DOHH2 (cell line): Measurements from ENCODE around the gene CYP3A5.

Source experiments
- H3F3A ChIP-seq: fragments of 200-600 bp; sonication (generic), shearing (Covaris generic); 2 replicates; pipeline ENCODE4 v1.6.0; 2016; ENCODE audit warnings: antibody characterized with exemption, mild to moderate bottlenecking; ENCODE audit not compliant: control insufficient read depth, insufficient read depth
- H3K27ac ChIP-seq: fragments of 200-600 bp; sonication (generic); 2 replicates; pipeline ENCODE4 v1.5.1; 2014; ENCODE audit warnings: low read depth, mild to moderate bottlenecking, low read length, moderate library complexity
- H3K27me3 ChIP-seq: fragments of 200-600 bp; sonication (generic); 2 replicates; pipeline ENCODE4 v1.6.1; 2014; ENCODE audit warnings: mild to moderate bottlenecking, low read length, mixed read lengths; ENCODE audit not compliant: control insufficient read depth
- H3K36me3 ChIP-seq: fragments of 200-600 bp; sonication (generic); 2 replicates; pipeline ENCODE4 v1.6.1; 2014; ENCODE audit warnings: mild to moderate bottlenecking, low read length, moderate library complexity, mixed read lengths; ENCODE audit not compliant: control insufficient read depth
- H3K4me1 ChIP-seq: fragments of 200-600 bp; sonication (generic); 2 replicates; pipeline ENCODE4 v1.6.1; 2014; ENCODE audit warnings: mild to moderate bottlenecking, low read length, mixed read lengths; ENCODE audit not compliant: control insufficient read depth
- H3K4me2 ChIP-seq: fragments of 200-600 bp; sonication (generic); 2 replicates; pipeline ENCODE4 v1.6.0; 2014; ENCODE audit warnings: mild to moderate bottlenecking, low read length, moderate library complexity
- H3K4me3 ChIP-seq: fragments of 200-600 bp; sonication (generic); 2 replicates; pipeline ENCODE4 v1.5.1; 2014; ENCODE audit warnings: mild to moderate bottlenecking, low read length, mixed read lengths
- H3K79me2 ChIP-seq: fragments of 200-600 bp; sonication (generic); 2 replicates; pipeline ENCODE4 v1.6.1; 2014; ENCODE audit warnings: mild to moderate bottlenecking, low read length, mixed read lengths; ENCODE audit not compliant: control insufficient read depth
- H3K9me2 ChIP-seq: fragments of 200-600 bp; sonication (generic); replicated peaks from 2 replicates; pipeline ENCODE4 v1.6.1; 2014; ENCODE audit warnings: mild to moderate bottlenecking, low read length, mixed read lengths; ENCODE audit not compliant: control insufficient read depth
- H3K9me3 ChIP-seq: fragments of 200-600 bp; sonication (generic); 2 replicates; pipeline ENCODE4 v1.6.1; 2014; ENCODE audit warnings: antibody characterized with exemption, low read length, mixed read lengths; ENCODE audit not compliant: control insufficient read depth, insufficient read depth
- H4K20me1 ChIP-seq: fragments of 200-600 bp; sonication (generic); 2 replicates; pipeline ENCODE4 v1.6.0; 2014; ENCODE audit warnings: low read depth, mild to moderate bottlenecking, antibody characterized with exemption, low read length, moderate library complexity; ENCODE audit not compliant: control insufficient read depth, insufficient read depth
- EZH2phosphoT487 ChIP-seq: fragments of 200-600 bp; sonication (generic); IDR thresholded peaks from 2 replicates; pipeline ENCODE4 v1.6.1; 2017; ENCODE audit warnings: borderline replicate concordance, mild to moderate bottlenecking, antibody characterized with exemption, low read length, moderate library complexity, mixed read lengths
- TF ChIP-seq, protein P1 (sequence below): fragments of 200-600 bp; sonication (generic); IDR thresholded peaks from one replicate; pipeline ENCODE4 v1.5.1; 2014; ENCODE audit warnings: antibody characterized with exemption, mild to moderate bottlenecking, low read depth, low read length; ENCODE audit not compliant: poor library complexity, severe bottlenecking

The CYP3A5 gene

GRCh38 chr7:99621271-99621670 lies 58.5 kb downstream of the CYP3A5 start:
- Histone ChIP-seq H3K4me2 (no peak overlapping the region), H3K36me3 (peaks cover 87% of the 10 kb centered on the region), H3K79me2 (peaks cover 30% of the 10 kb centered on the region), H4K20me1 (0 out of 2 replicates have a peak, but pooled peaks cover 7% of the 10 kb centered on the region), H3K9me2 (no peaks in the 10 kb centered on the region), H3F3A (peaks cover 3% of the 10 kb centered on the region; the same call in 1 of the 2 replicates), H3K4me3 (no peak overlapping the region), H3K4me1 (peaks cover 15% of the 10 kb centered on the region), H3K9me3 (no peaks in the 10 kb centered on the region), H3K27ac (no peak overlapping the region), H3K27me3 (no peaks in the 10 kb centered on the region)
- TF ChIP-seq, protein P1, sequence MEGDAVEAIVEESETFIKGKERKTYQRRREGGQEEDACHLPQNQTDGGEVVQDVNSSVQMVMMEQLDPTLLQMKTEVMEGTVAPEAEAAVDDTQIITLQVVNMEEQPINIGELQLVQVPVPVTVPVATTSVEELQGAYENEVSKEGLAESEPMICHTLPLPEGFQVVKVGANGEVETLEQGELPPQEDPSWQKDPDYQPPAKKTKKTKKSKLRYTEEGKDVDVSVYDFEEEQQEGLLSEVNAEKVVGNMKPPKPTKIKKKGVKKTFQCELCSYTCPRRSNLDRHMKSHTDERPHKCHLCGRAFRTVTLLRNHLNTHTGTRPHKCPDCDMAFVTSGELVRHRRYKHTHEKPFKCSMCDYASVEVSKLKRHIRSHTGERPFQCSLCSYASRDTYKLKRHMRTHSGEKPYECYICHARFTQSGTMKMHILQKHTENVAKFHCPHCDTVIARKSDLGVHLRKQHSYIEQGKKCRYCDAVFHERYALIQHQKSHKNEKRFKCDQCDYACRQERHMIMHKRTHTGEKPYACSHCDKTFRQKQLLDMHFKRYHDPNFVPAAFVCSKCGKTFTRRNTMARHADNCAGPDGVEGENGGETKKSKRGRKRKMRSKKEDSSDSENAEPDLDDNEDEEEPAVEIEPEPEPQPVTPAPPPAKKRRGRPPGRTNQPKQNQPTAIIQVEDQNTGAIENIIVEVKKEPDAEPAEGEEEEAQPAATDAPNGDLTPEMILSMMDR, result no peak
- no peak for TF ChIP-seq EZH2phosphoT487

GRCh38 chr7:99619571-99620130 lies 60.1 kb downstream of the CYP3A5 start:
- H3K36me3 ChIP-seq, result peaks cover 71% of the 10 kb centered on the region

DNA sequence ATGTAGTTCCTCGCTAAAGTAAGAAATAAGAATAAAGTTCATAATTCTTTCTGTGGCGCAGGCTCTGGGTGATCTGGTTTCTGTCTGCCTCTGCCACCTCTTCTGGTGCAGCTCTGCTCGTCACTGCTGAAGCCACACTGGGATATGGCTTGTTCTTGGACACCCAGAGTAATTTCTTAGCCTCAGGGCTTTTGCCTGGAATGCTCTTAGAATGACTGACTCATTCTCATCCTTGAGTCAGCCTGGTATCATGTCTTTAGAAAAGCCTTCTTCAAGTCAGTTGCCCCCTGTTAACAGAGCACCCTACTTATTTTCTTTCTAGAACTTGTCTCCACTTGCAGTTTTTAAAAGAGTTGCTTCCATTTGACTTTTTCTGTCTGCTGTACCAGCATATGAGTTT lies 61.1 kb downstream of the CYP3A5 start:
- Histone ChIP-seq H3K4me2 (no peak overlapping the region), H3K4me3 (no peak overlapping the region), H3K4me1 (peaks cover 22% of the 10 kb centered on the region), H4K20me1 (0 out of 2 replicates have a peak, but pooled peaks cover 7% of the 10 kb centered on the region), H3F3A (peaks cover 7% of the 10 kb centered on the region; the same call in 1 of the 2 replicates), H3K79me2 (peaks cover 30% of the 10 kb centered on the region), H3K9me2 (no peaks in the 10 kb centered on the region), H3K9me3 (no peaks in the 10 kb centered on the region), H3K27me3 (no peaks in the 10 kb centered on the region), H3K36me3 (peaks cover 62% of the 10 kb centered on the region), H3K27ac (no peak overlapping the region)
- TF ChIP-seq, protein P1, result no peak
- no peak for TF ChIP-seq EZH2phosphoT487

More at GRCh38 chr7:99619571-99620130, 60.1 kb downstream of the CYP3A5 start:
- no peaks in the 10 kb centered on the region for H3K9me2 ChIP-seq
- H3K4me1 ChIP-seq, result peaks cover 22% of the 10 kb centered on the region
- peaks cover 7% of the 10 kb centered on the region; the same call in 1 of the 2 replicates for H3F3A ChIP-seq
- no peak overlapping the region for H3K27ac ChIP-seq
- H3K9me3 ChIP-seq, result no peaks in the 10 kb centered on the region
- H3K27me3 ChIP-seq, result no peaks in the 10 kb centered on the region
- no peak overlapping the region for H3K4me3 ChIP-seq
- peaks cover 30% of the 10 kb centered on the region for H3K79me2 ChIP-seq
- H4K20me1 ChIP-seq, result 0 out of 2 replicates have a peak, but pooled peaks cover 7% of the 10 kb centered on the region
- no peak overlapping the region for H3K4me2 ChIP-seq
- TF ChIP-seq, protein P1, result no peak
- TF ChIP-seq EZH2phosphoT487, result no peak
